K562 (cell line): Measurements from ENCODE around the gene FARP1. TPM values are rescaled to one million over a fixed set of nuclear protein-coding genes. Genes with fewer than 3 reads are reported as not detected.

Experiments used
- ATAC-seq: fragments of 200-7000 bp; cut with Tn5 transposase; 3 replicates; pipeline ENCODE4 v1.9.1; 2020; ENCODE audit warnings: moderate library complexity
- BruUV-seq: library from RNA; stranded (reverse); fragments of 400-500 nt; replicated peaks from 2 replicates; lab custom pipeline; 2021; lab: Mats Ljungman, UMichigan
- CTCF ChIA-PET: fragments of 300-600 bp; formaldehyde crosslinking; extraction: SDS; loops from one replicate; lab custom pipeline; 2021; ENCODE audit warnings: low intra/inter-chr PET ratio; lab: Yijun Ruan, JAX
- POLR2A ChIA-PET: fragments of 300-600, 350-650 bp; sonication (Branson Sonifier 250); formaldehyde crosslinking; extraction: SDS; loops from one replicate; lab custom pipeline; 2021; ENCODE audit warnings: antibody characterized with exemption, inconsistent platforms; lab: Yijun Ruan, JAX
- DNase-seq, 4 experiments: peaks; one replicate each; pipeline versions ENCODE4 v3.0.0 to v3.0.0-alpha.2; 2011 to 2018; ENCODE audit warnings: low spot score in 3 of 4, mixed read lengths in 3 of 4; ENCODE audit errors: extremely low read depth in 1 of 4
- FAIRE-seq: peaks from 2 replicates; lab custom pipeline; 2011; peaks lifted over from hg19 to GRCh38; lab: Jason Lieb, UNC
- H2AFZ ChIP-seq: 2 replicates; pipeline ENCODE4 v1.6.0; 2011; ENCODE audit warnings: low read depth, low read length, control low read depth, inconsistent platforms
- H3K27ac ChIP-seq: fragments of 200-600 bp; 3 replicates; pipeline ENCODE4 v1.8.0; 2011; ENCODE audit warnings: low read depth, mild to moderate bottlenecking, control low read depth, inconsistent platforms, low read length, moderate library complexity, mixed read lengths; ENCODE audit errors: extremely low read depth
- H3K27me3 ChIP-seq, 2 experiments: fragments of 300-600 bp in 1 of 2; 2 replicates in 1 of 2; 3 replicates in 1 of 2; pipeline versions ENCODE4 v1.6.0 to v1.8.0; 2011; ENCODE audit warnings: inconsistent platforms in 2 of 2, low read length in 2 of 2, mild to moderate bottlenecking in 1 of 2, mixed read lengths in 1 of 2, moderate library complexity in 1 of 2; ENCODE audit not compliant: control insufficient read depth in 2 of 2, insufficient read depth in 2 of 2
- H3K36me3 ChIP-seq: fragments of 300-600 bp; 3 replicates; pipeline ENCODE4 v1.8.0; 2011; ENCODE audit warnings: mild to moderate bottlenecking, low read length, inconsistent platforms; ENCODE audit not compliant: control insufficient read depth, insufficient read depth
- H3K4me1 ChIP-seq, 2 experiments: fragments of 200-600 bp in 1 of 2; replicated peaks in 1 of 2; 2 replicates in 1 of 2; 3 replicates in 1 of 2; pipeline versions ENCODE4 v1.5.1 to v1.8.0; 2011; ENCODE audit warnings: inconsistent platforms in 2 of 2, low read length in 2 of 2, mild to moderate bottlenecking in 1 of 2, mixed read lengths in 1 of 2, moderate library complexity in 1 of 2; ENCODE audit not compliant: control insufficient read depth in 2 of 2, insufficient read depth in 2 of 2
- H3K4me2 ChIP-seq: 2 replicates; pipeline ENCODE4 v1.6.1; 2011; ENCODE audit warnings: low read length, control low read depth, inconsistent platforms, mixed read lengths; ENCODE audit not compliant: insufficient read depth
- H3K4me3 ChIP-seq: fragments of 200-600 bp; sonication (generic), shearing (Covaris generic); 2 replicates; pipeline ENCODE4 v1.5.1; 2016; ENCODE audit warnings: control low read depth, inconsistent platforms
- H3K79me2 ChIP-seq: fragments of 200-600 bp; 3 replicates; pipeline ENCODE4 v1.8.0; 2011; ENCODE audit warnings: low read length, inconsistent platforms; ENCODE audit not compliant: control insufficient read depth, insufficient read depth
- H3K9ac ChIP-seq, 2 experiments: 2 replicates each; pipeline versions ENCODE4 v1.6.0 to v1.6.1; 2011; ENCODE audit warnings: low read depth in 2 of 2, low read length in 2 of 2, control low read depth in 1 of 2, inconsistent platforms in 1 of 2, mild to moderate bottlenecking in 1 of 2, mixed read lengths in 1 of 2; ENCODE audit not compliant: insufficient read depth in 1 of 2
- H3K9me1 ChIP-seq: one replicate; pipeline ENCODE4 v1.6.0; 2011; ENCODE audit warnings: inconsistent platforms, mild to moderate bottlenecking, low read length, moderate library complexity; ENCODE audit not compliant: control insufficient read depth, insufficient read depth
- H3K9me3 ChIP-seq: replicated peaks from 2 replicates; pipeline ENCODE4 v1.5.1; 2011; ENCODE audit warnings: low read depth, low read length, inconsistent platforms; ENCODE audit not compliant: control insufficient read depth, insufficient read depth
- H4K20me1 ChIP-seq: replicated peaks from 2 replicates; pipeline ENCODE4 v1.6.1; 2011; ENCODE audit warnings: low read length, inconsistent platforms, mixed read lengths; ENCODE audit not compliant: control insufficient read depth, insufficient read depth
- CEBPZ ChIP-seq: fragments of 150-350 bp; IDR thresholded peaks from 2 replicates; pipeline ENCODE4 v1.6.1; 2014; ENCODE audit warnings: low read depth, mild to moderate bottlenecking, low read length, borderline replicate concordance
- GMEB1 ChIP-seq: fragments of 250-450 bp; sonication (Bioruptor Pico); IDR thresholded peaks from 2 replicates; pipeline ENCODE4 v1.4.0; 2020; ENCODE audit warnings: mild to moderate bottlenecking
- GTF2F1 ChIP-seq: IDR thresholded peaks from 2 replicates; pipeline ENCODE4 v1.6.1; 2011; ENCODE audit warnings: low read depth, low read length, improper control_type of control experiment
- KLF16 ChIP-seq: IDR thresholded peaks from 2 replicates; pipeline ENCODE4 v1.6.1; 2016; ENCODE audit warnings: antibody characterized with exemption
- MCM5 ChIP-seq: fragments of 450-650 bp; IDR thresholded peaks from 2 replicates; pipeline ENCODE4 v1.6.1; 2016; ENCODE audit warnings: low read depth
- RBM17 ChIP-seq: fragments of 200-400 bp; formaldehyde crosslinking; IDR thresholded peaks from 2 replicates; pipeline ENCODE4 v1.6.1; 2017; ENCODE audit warnings: low read depth, mild to moderate bottlenecking, low read length, borderline replicate concordance
- SRF ChIP-seq, 2 experiments: fragments of 250-450, 450-650 bp in 1 of 2; sonication (Bioruptor Pico) in 1 of 2; sonication (generic) in 1 of 2; formaldehyde crosslinking; IDR thresholded peaks; 2 replicates each; pipeline versions ENCODE4 v1.5.0 to v1.5.1; 2020 to 2022; ENCODE audit warnings: mild to moderate bottlenecking in 1 of 2, missing genetic modification reagents in 1 of 2
- TAF9B ChIP-seq: fragments of 450-650 bp; IDR thresholded peaks from 2 replicates; pipeline ENCODE4 v1.6.1; 2018; ENCODE audit warnings: mild to moderate bottlenecking; ENCODE audit not compliant: partially characterized antibody
- ZBTB17 ChIP-seq: fragments of 450-650 bp; formaldehyde crosslinking; IDR thresholded peaks from 2 replicates; pipeline ENCODE4 v1.4.0; 2020; ENCODE audit warnings: mild to moderate bottlenecking
- ZNF445 ChIP-seq: fragments of 250-450 bp; sonication (Bioruptor Pico); IDR thresholded peaks from 2 replicates; pipeline ENCODE4 v1.4.0; 2020; ENCODE audit warnings: low read depth, mild to moderate bottlenecking, moderate library complexity
- WGBS: fragments of 100-300 bp; shearing (Covaris generic); methylation state at CpG from one replicate; pipeline ENCODE4 v1.1.6; 2016; ENCODE audit warnings: low coverage, mixed read lengths; ENCODE audit not compliant: insufficient coverage; ENCODE audit errors: missing lambda C conversion rate; 5-methylcytosine and 5-hydroxymethylcytosine counted together
- in situ Hi-C: fragments of 300-500 bp; cut with MboI; formaldehyde crosslinking; loops from 4 replicates; pipeline ENCODE4 v1.15.0; 2018; ENCODE audit warnings: inconsistent platforms, mixed read lengths
- intact Hi-C: fragments of 100-400 bp; cut with micrococcal nuclease; formaldehyde crosslinking; loops from 2 replicates; pipeline ENCODE4 v1.14.2; 2022
- polyA plus RNA-seq, 8 experiments: library from polyadenylated mRNA; depleted of rRNA in 4 of 8; stranded (reverse) in 5 of 8; unstranded in 3 of 8; fragments of >200 nt; fragmentation: Nextera tagmentation in 2 of 8; fragmentation: Illumina TruSeq in 1 of 8; extraction: Ambion mirVana in 2 of 8; extraction: Trizol in 1 of 8; gene quantifications; 2 replicates each; pipeline versions ENCODE4 v1.2.1 to v1.2.3, GENCODE V29; 2011 to 2014; ENCODE audit warnings: inconsistent platforms in 1 of 8, missing spikeins in 1 of 8
- total RNA-seq, 7 experiments: library from RNA; depleted of rRNA in 6 of 7; stranded (reverse); fragments of >200 nt in 6 of 7; fragmentation: Illumina TruSeq in 2 of 7; extraction: Trizol in 2 of 7; gene quantifications; 2 replicates each; pipeline versions ENCODE4 v1.2.1 to v1.2.3, GENCODE V29; 2011 to 2021; ENCODE audit warnings: low replicate concordance in 1 of 7
- TF ChIP-seq, protein P1 (sequence below): fragments of 250-450 bp; sonication (Bioruptor Pico); IDR thresholded peaks from 2 replicates; pipeline ENCODE4 v1.8.0; 2022; ENCODE audit warnings: inconsistent platforms
- TF ChIP-seq, protein P2 (sequence below): sonication (generic); formaldehyde crosslinking; IDR thresholded peaks from 2 replicates; pipeline ENCODE4 v1.8.0; 2022; ENCODE audit warnings: mild to moderate bottlenecking, low read depth, missing genetic modification reagents
- TF ChIP-seq, protein P3 (sequence below): sonication (generic); IDR thresholded peaks from 2 replicates; pipeline ENCODE4 v1.6.1; 2016

FARP1 gene
- total and polyA plus RNA-seq, 9 of the 15 experiments (the other 6 are each of a cell fraction or from before 2014, with no cell fraction given): 0.03 to 0.29 (median 0.05) TPM; not detected in 3

- TF ChIP-seq, protein P1, sequence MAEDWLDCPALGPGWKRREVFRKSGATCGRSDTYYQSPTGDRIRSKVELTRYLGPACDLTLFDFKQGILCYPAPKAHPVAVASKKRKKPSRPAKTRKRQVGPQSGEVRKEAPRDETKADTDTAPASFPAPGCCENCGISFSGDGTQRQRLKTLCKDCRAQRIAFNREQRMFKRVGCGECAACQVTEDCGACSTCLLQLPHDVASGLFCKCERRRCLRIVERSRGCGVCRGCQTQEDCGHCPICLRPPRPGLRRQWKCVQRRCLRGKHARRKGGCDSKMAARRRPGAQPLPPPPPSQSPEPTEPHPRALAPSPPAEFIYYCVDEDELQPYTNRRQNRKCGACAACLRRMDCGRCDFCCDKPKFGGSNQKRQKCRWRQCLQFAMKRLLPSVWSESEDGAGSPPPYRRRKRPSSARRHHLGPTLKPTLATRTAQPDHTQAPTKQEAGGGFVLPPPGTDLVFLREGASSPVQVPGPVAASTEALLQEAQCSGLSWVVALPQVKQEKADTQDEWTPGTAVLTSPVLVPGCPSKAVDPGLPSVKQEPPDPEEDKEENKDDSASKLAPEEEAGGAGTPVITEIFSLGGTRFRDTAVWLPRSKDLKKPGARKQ: no peak
- TF ChIP-seq GMEB1: no peak
- TF ChIP-seq TAF9B: no peak
- TF ChIP-seq, protein P2, sequence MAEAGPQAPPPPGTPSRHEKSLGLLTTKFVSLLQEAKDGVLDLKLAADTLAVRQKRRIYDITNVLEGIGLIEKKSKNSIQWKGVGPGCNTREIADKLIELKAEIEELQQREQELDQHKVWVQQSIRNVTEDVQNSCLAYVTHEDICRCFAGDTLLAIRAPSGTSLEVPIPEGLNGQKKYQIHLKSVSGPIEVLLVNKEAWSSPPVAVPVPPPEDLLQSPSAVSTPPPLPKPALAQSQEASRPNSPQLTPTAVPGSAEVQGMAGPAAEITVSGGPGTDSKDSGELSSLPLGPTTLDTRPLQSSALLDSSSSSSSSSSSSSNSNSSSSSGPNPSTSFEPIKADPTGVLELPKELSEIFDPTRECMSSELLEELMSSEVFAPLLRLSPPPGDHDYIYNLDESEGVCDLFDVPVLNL: no peak
Measured at GRCh38 chr13:98360545-98360944, 217.7 kb downstream of the FARP1 start (continued).

GRCh38 chr13:98363326-98363725, 220.4 kb downstream of the FARP1 start:
- no peaks in the 10 kb centered on the region for H3K9me3 ChIP-seq
- H2AFZ ChIP-seq: no peak overlapping the region
- H3K27me3 ChIP-seq: peaks cover 6 to 18% of the 10 kb centered on the region in 2 experiments; a peak in 4 of 5 replicates
- BruUV-seq: no TSS peak
- no peaks in the 10 kb centered on the region for H4K20me1 ChIP-seq
- H3K36me3 ChIP-seq: no peaks in the 10 kb centered on the region
- POLR2A ChIA-PET: no interaction called here
- no peaks in the 10 kb centered on the region for H3K4me1 ChIP-seq
- no peaks in the 10 kb centered on the region for H3K9me1 ChIP-seq
- DNase-seq (no peak), ATAC-seq (no peak), FAIRE-seq (no peak)
- H3K27ac ChIP-seq: no peak overlapping the region
- H3K4me2 ChIP-seq: no peak overlapping the region
- CTCF ChIA-PET: no interaction called here
- no peaks in the 10 kb centered on the region for H3K79me2 ChIP-seq
- H3K9ac ChIP-seq: no peak overlapping the region
- no peak overlapping the region for H3K4me3 ChIP-seq
- intact Hi-C loops: no loop called here
- in situ Hi-C loops: no loop called here
- 8% methylated on average over 4 of the region's 5 CpGs for WGBS
- TF ChIP-seq ZNF445 (CRISPR knock-in tag) (no peak), SRF (CRISPR knock-in tag; IDR thresholded peaks at IDR 0.05) (no peak), RBM17 (no peak), KLF16 (no peak), MCM5 (no peak), ZBTB17 (CRISPR knock-in tag) (no peak), CEBPZ (no peak), GTF2F1 (no peak)
- TF ChIP-seq, protein P3, sequence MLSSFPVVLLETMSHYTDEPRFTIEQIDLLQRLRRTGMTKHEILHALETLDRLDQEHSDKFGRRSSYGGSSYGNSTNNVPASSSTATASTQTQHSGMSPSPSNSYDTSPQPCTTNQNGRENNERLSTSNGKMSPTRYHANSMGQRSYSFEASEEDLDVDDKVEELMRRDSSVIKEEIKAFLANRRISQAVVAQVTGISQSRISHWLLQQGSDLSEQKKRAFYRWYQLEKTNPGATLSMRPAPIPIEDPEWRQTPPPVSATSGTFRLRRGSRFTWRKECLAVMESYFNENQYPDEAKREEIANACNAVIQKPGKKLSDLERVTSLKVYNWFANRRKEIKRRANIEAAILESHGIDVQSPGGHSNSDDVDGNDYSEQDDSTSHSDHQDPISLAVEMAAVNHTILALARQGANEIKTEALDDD: no peak
